Measurements from ENCODE around the gene CCDC88B. TPM values are rescaled to one million over a fixed set of nuclear protein-coding genes. Genes with fewer than 3 reads are reported as not detected.

The CCDC88B gene
- total RNA-seq, 1 experiment from 2014 or later: 3.6 TPM

DNA sequence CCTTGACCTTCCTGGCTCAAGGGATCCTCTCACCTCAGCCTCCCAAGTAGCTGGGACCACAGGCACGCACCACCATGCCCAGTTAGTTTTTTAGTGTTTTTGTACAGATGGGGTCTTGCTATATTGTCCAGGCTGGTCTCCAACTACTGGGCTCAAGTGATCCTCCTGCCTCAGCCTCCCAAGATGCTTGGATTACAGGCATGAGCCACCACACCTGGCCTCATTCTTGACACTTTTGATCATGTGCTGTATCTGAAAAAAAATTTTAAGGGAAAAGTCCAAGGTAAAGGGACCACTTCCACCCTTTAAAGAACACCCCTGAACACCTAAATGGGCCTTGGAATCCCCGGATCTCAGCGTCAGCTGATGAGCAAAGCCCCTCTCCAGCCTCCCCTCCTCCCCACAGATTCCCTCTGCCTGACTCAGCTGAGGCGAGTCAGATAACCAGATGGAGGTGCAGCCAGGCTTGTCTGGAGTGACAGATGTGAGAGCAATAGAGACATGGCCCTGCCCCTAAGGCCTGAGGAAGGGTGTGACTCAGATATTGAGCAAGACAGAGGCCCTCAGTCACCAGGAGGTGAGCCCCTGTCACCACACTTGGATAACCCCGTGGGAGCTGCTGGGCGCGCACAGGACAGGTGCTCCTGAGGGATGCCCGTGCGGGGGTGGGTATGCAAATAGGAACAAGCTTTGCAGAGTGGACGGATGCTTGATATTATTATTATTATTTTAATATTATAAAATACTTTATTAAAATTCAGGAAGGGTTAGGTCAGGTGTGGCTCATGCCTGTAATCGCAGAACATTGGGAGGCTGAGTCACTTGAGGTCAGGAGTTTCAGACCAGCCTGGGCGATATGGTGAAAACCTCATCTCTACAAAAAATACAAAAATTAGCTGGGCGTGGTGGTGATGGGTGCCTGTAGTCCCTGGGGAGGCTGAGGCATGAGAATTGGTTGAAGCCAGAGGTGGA is 5.0 kb upstream of the CCDC88B start:
- POLR2A ChIA-PET: interaction anchor here (0.6 to 1.3 kb wide), 2 partner anchors 18 to 20 kb away, joined by 3 to 13 read pairs; partner anchors contain the start of genes PRDX5 and TRMT112

DNA sequence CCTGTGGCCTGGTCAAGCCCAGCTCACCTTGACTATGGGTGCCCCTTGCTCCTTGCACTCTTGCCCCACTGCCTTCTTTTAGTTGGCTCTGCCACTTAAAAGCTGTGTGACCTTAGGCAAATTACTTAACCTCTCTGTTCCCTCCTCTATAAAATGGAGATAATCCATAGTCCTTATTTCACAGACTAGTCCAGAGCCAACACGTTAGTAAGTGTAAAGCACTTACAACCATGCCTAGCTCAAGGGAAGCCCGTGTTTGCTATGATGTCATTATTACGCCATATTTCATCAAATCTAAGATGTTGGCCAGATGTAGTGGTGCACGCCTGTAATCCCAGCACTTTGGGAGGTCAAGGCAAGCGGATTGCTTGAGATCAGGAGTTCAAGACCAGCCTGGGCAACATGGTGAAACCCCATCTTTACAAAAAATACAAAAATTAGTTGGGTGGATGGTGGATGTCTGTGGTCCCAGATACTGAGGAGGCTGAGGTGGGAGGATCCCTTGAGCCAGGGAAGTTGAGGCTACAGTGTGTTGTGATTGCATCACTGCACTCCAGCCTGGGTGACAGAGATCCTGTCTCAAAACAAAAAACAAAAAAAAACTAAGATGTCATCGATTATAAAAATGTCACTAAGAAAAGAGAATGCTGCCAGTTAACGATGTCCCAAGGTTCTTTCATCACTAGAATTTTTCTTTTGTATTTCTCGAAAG is 2.3 kb upstream of the CCDC88B start:
- H3K4me3 Mint-ChIP-seq (ENCODE audit: unreplicated experiment): no peak overlapping the region
- no peaks in the 10 kb centered on the region for H3K36me3 ChIP-seq (ENCODE audit: control insufficient read depth, insufficient read depth, low read length)

More for the DNA sequence above, 5.0 kb upstream of the CCDC88B start:
- Mint-ChIP-seq H3K4me1 (ENCODE audit: low read depth, unreplicated experiment) (peaks cover 12% of the 10 kb centered on the region), H3K36me3 (ENCODE audit: insufficient read depth, unreplicated experiment) (peaks cover 4% of the 10 kb centered on the region), H3K9me3 (ENCODE audit: unreplicated experiment) (no peaks in the 10 kb centered on the region), H3K27me3 (ENCODE audit: insufficient read depth, unreplicated experiment) (no peaks in the 10 kb centered on the region), H3K4me3 (ENCODE audit: unreplicated experiment) (peak overlapping the region; percentile 50), H3K27ac (ENCODE audit: unreplicated experiment) (peak overlapping the region; percentile 90)
- H3K36me3 ChIP-seq (ENCODE audit: control insufficient read depth, insufficient read depth, low read length): no peaks in the 10 kb centered on the region
- no peak overlapping the region for H3K4me3 ChIP-seq (ENCODE audit: low read depth, low read length)
- peaks cover 5% of the 10 kb centered on the region; the same call in 1 of the 2 replicates for H3K4me1 ChIP-seq
- H3K9me3 ChIP-seq: no peaks in the 10 kb centered on the region
- intact Hi-C loops (cut with micrococcal nuclease; ENCODE audit: unreplicated experiment): loop anchor here (1.0 kb wide), 1 partner anchor 18 kb away; the partner anchor contains the start of gene TRMT112
- no peaks in the 10 kb centered on the region for H3K27me3 ChIP-seq (replicated peaks; ENCODE audit: control insufficient read depth, insufficient read depth, low read length)
- TF ChIP-seq, protein P1, sequence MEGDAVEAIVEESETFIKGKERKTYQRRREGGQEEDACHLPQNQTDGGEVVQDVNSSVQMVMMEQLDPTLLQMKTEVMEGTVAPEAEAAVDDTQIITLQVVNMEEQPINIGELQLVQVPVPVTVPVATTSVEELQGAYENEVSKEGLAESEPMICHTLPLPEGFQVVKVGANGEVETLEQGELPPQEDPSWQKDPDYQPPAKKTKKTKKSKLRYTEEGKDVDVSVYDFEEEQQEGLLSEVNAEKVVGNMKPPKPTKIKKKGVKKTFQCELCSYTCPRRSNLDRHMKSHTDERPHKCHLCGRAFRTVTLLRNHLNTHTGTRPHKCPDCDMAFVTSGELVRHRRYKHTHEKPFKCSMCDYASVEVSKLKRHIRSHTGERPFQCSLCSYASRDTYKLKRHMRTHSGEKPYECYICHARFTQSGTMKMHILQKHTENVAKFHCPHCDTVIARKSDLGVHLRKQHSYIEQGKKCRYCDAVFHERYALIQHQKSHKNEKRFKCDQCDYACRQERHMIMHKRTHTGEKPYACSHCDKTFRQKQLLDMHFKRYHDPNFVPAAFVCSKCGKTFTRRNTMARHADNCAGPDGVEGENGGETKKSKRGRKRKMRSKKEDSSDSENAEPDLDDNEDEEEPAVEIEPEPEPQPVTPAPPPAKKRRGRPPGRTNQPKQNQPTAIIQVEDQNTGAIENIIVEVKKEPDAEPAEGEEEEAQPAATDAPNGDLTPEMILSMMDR (IDR thresholded peaks at IDR 0.05; ENCODE audit: insufficient read depth in 1 of 2, low read depth in 1 of 2, low read length in 1 of 2, severe bottlenecking in 1 of 2, unreplicated experiment in 1 of 2): no peak
- DNase-seq: peak; percentile 94 to 97
- BruUV-seq (replicated peaks): no TSS peak
- CTCF ChIA-PET: interaction anchor here (0.5 to 1.7 kb wide), 3 partner anchors 17 to 23 kb away, joined by 4 to 16 read pairs (median 15); partner anchors contain the start of genes PRDX5 and TRMT112

More for the DNA sequence above, 2.3 kb upstream of the CCDC88B start:
- Histone ChIP-seq H3K4me3 (ENCODE audit: low read depth, low read length) (no peak overlapping the region), H3K27me3 (replicated peaks; ENCODE audit: control insufficient read depth, insufficient read depth, low read length) (no peaks in the 10 kb centered on the region), H3K9me3 (no peaks in the 10 kb centered on the region), H3K4me1 (peaks cover 5% of the 10 kb centered on the region; the same call in 1 of the 2 replicates)
- Mint-ChIP-seq H3K36me3 (ENCODE audit: insufficient read depth, unreplicated experiment) (peaks cover 4% of the 10 kb centered on the region), H3K27ac (ENCODE audit: unreplicated experiment) (no peak overlapping the region), H3K9me3 (ENCODE audit: unreplicated experiment) (no peaks in the 10 kb centered on the region), H3K27me3 (ENCODE audit: insufficient read depth, unreplicated experiment) (no peaks in the 10 kb centered on the region), H3K4me1 (ENCODE audit: low read depth, unreplicated experiment) (peaks cover 12% of the 10 kb centered on the region)
- no peak for DNase-seq
- ChIA-PET CTCF (interaction anchor here (0.6 to 1.9 kb wide), 4 partner anchors 17 to 37 kb away, joined by 3 to 7 read pairs (median 4); partner anchors contain the start of gene PRDX5), POLR2A (interaction anchor here (0.5 to 0.6 kb wide), 2 partner anchors 14 to 1631 kb away, joined by 3 read pairs; partner anchors contain the start of gene BSCL2)
- TF ChIP-seq, protein P1 (IDR thresholded peaks at IDR 0.05; ENCODE audit: insufficient read depth in 1 of 2, low read depth in 1 of 2, low read length in 1 of 2, severe bottlenecking in 1 of 2, unreplicated experiment in 1 of 2): no peak
- intact Hi-C loops (cut with micrococcal nuclease; ENCODE audit: unreplicated experiment): no loop called here
- no TSS peak for BruUV-seq (replicated peaks)

Measured in Caco-2 (cell line).